IPS-20b (cell line): ENCODE data around the gene UCKL1.
"Not testable (repeated sequence)": the region's sequence is repeated elsewhere in the genome, so short reads cannot be mapped to it uniquely, and the experiment has no call there.

Source experiments
- H3K27ac ChIP-seq: one replicate; pipeline ENCODE4 v1.5.1; 2013; ENCODE audit warnings: low read length
- H3K27me3 ChIP-seq: 2 replicates; pipeline ENCODE4 v1.6.1; 2013; ENCODE audit warnings: mild to moderate bottlenecking, low read length, inconsistent platforms; ENCODE audit not compliant: insufficient read depth
- H3K36me3 ChIP-seq: 2 replicates; pipeline ENCODE4 v1.6.1; 2013; ENCODE audit warnings: low read depth, mild to moderate bottlenecking, inconsistent platforms, low read length, moderate library complexity; ENCODE audit not compliant: insufficient read depth
- H3K4me1 ChIP-seq: 2 replicates; pipeline ENCODE4 v1.6.1; 2013; ENCODE audit warnings: mild to moderate bottlenecking, control low read depth, inconsistent platforms, low read length, moderate library complexity; ENCODE audit not compliant: insufficient read depth
- H3K4me3 ChIP-seq: 2 replicates; pipeline ENCODE4 v1.5.1; 2013; ENCODE audit warnings: mild to moderate bottlenecking, low read length, inconsistent platforms
- H3K9ac ChIP-seq: 2 replicates; pipeline ENCODE4 v1.6.1; 2013; ENCODE audit warnings: low read depth, mild to moderate bottlenecking, inconsistent platforms, low read length, moderate library complexity
- H3K9me3 ChIP-seq: 2 replicates; pipeline ENCODE4 v1.6.1; 2013; ENCODE audit warnings: mild to moderate bottlenecking, low read depth, low read length, inconsistent platforms; ENCODE audit not compliant: insufficient read depth

The UCKL1 gene

DNA sequence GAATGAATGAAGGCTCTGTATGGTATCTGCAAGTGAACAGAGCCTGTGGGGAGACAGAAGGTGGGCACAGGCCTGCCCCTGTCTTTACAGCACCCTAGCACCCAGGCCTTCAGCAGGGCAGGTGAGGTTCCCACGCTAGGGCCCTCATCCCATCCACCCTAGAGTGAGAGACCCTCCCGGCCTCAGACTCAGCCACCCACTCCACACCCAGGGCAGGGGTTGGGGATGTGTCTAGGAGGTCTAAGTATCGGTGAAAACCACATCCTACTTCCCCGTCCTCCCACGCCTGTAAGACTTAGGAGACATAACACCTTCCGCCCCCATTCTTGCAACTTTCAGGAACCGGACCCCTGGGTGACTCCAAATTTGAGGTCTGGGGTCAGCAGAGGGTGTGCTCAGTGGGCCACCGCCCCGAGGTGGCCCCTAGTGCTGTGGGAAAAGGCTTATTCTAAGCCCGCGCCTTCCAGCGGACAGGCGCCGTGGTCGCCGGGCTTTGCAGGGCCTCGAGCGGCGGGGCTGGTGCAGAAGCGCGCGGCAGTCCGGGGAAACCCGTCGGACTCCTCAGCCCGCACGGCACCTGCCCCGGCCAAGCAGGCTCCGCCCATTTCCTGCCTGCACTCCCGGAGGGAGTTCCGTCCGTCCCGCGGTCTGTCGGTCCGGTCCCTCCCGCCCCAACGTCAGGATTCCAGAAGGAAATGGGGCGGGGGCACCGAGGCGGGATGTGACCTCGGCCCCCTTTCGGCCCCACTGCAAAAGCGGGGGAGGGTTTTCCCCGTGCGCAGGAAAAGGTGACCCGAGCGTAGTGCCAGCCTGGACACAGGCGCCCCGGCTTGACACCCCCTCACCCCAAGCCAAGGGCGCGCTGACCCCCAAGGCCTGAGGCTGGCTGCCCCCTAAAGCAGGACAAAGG lies 22.4 kb upstream of the UCKL1 start:
- Histone ChIP-seq H3K36me3 (peaks cover 4% of the 10 kb centered on the region; the same call in 1 of the 2 replicates), H3K27me3 (peaks cover 14% of the 10 kb centered on the region), H3K27ac (no peak overlapping the region), H3K4me1 (peaks cover 9% of the 10 kb centered on the region), H3K9ac (peak overlapping the region; percentile 54; the same call in 1 of the 2 replicates), H3K4me3 (peak overlapping the region; percentile 81), H3K9me3 (no peaks in the 10 kb centered on the region)

GRCh38 chr20:63977739-63978276 lies 21.6 kb upstream of the UCKL1 start:
- Histone ChIP-seq H3K4me1 (peaks cover 9% of the 10 kb centered on the region), H3K27me3 (peaks cover 20% of the 10 kb centered on the region), H3K36me3 (no peaks in the 10 kb centered on the region; the same call in 1 of the 2 replicates), H3K9me3 (no peaks in the 10 kb centered on the region), H3K9ac (no peak overlapping the region), H3K27ac (no peak overlapping the region), H3K4me3 (peak overlapping the region; percentile 81; the same call in 1 of the 2 replicates)

DNA sequence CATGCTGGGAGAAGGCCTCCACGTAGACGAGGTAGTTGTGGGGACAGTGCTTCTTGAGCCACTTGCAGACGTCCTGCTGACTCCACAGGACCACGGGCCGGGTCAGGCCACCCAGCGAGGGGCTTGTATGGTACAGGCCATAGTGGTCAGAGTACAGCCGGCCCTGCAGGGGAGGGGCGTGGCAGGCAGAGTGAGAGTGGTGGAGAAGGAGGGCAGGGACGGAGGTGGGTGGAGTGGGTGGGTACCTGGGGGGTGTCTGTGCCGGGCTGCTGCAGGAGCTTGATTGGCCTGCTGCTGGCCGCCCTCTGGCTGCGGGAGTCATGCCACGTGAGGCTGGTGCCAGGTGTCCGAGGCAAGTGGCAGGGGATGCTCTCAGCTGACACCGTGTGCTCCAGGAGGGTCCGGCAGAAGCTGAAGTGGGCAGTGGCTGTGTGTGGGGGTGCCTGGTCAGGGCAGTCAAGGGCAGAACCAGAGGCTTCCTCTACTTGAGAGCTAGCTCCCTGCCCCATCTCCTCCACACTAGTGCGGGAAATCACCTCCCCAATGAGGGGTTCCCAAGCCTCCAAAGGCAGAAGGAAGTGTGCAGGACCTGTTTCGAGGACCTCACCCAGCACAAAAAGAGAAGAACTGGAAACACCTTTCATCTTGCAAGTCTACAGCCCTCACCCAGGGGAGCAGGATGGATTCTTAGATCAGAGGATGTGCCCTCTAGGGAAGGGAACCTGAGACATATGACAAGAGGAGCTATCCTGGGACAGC lies 20.9 kb upstream of the UCKL1 start:
- Histone ChIP-seq H3K36me3 (no peaks in the 10 kb centered on the region), H3K4me3 (no peak overlapping the region), H3K27ac (no peak overlapping the region), H3K4me1 (peaks cover 9% of the 10 kb centered on the region), H3K27me3 (peaks cover 24% of the 10 kb centered on the region), H3K9me3 (no peaks in the 10 kb centered on the region), H3K9ac (no peak overlapping the region)

DNA sequence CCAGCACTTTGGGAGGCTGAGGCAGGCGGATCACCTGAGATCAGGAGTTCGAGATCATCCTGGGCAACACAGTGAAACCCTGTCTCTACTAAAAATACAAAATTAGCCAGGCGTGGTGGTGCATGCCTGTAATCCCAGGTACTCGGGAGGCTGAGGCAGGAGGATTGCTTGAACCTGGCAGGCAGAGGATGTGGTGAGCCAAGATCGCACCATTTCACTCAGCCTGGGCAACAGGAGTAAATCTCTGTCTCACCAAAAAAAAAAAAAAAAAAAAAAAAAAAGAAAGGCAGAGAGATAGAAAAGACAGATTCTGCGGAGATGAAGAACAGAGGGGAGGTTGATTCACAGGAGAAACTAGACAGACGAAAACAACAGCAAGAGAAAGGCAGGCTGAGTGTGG lies 20.3 kb upstream of the UCKL1 start:
- not testable (repeated sequence) for H3K4me3 ChIP-seq, H3K4me1 ChIP-seq, H3K36me3 ChIP-seq, H3K9me3 ChIP-seq, H3K27ac ChIP-seq, H3K9ac ChIP-seq
- peaks cover 24% of the 10 kb centered on the region for H3K27me3 ChIP-seq

DNA sequence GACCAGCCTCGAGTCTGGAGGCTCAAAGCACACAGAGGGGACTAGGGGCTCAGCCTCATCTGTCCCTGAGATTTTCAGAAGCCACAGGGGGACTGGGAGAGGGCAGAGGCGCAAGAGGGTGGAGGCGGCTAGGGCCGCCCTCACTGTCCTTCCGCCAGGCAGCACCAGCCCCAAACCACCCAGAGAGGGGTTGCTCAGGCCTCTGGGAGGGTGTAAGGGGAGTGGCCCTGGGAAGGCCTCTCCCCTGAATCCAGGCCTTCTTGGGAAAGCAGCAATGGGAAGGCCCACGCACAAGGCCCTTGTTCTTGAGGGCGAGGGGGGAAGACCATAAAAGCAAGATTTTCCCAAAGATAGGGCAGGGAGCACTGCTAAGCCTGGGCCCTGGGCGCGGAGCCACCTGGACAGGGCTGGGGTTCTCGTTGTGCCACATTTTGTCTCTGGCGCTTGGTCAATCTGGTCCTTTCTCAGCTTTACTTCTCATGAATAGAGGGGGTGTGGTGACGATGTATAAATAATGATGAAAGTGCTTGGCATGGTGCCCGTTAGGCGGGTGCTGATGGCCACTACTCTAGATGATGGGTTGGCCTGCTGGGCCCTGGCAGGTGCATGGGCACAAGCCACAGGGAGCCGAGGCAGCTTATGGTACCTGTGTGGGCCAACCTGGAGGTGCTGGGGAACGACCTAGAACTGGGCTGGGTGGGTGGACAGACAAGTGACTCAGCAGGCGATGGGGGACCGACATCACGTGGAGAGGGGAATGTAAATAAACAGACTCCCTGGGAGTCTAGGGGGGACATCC lies 18.4 kb upstream of the UCKL1 start:
- Histone ChIP-seq H3K27me3 (peaks cover 27% of the 10 kb centered on the region), H3K36me3 (no peaks in the 10 kb centered on the region), H3K27ac (no peak overlapping the region), H3K4me3 (no peak overlapping the region), H3K9ac (no peak overlapping the region), H3K4me1 (no peaks in the 10 kb centered on the region), H3K9me3 (no peaks in the 10 kb centered on the region)

GRCh38 chr20:63973636-63974401 lies 17.6 kb upstream of the UCKL1 start:
- Histone ChIP-seq H3K9ac (peak overlapping the region; percentile 23; the same call in 1 of the 2 replicates), H3K4me1 (no peaks in the 10 kb centered on the region), H3K27me3 (peaks cover 27% of the 10 kb centered on the region), H3K9me3 (no peaks in the 10 kb centered on the region), H3K27ac (no peak overlapping the region), H3K4me3 (peak overlapping the region; percentile 67; the same call in 1 of the 2 replicates), H3K36me3 (no peaks in the 10 kb centered on the region)

DNA sequence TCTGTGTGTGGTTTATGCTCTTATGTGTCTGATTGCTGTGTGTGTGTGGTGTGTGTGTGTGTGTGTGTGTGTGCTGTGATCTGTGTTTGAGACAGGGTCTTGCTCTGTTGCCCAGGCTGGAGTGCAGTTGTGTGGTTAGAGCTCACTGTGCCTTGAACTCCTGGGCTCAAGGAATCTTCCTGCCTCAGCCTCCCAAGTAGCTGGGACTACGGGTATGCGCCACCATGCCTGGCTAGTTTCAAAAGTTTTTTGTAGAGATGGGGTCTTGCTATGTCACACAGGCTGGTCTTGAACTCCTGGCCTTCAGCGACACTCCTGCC lies 16.9 kb upstream of the UCKL1 start:
- Histone ChIP-seq H3K4me3 (peak overlapping the region; percentile 67; the same call in 1 of the 2 replicates), H3K27ac (no peak overlapping the region), H3K4me1 (no peaks in the 10 kb centered on the region), H3K27me3 (peaks cover 23% of the 10 kb centered on the region), H3K9ac (peak overlapping the region; percentile 23; the same call in 1 of the 2 replicates), H3K9me3 (no peaks in the 10 kb centered on the region), H3K36me3 (peaks cover 3% of the 10 kb centered on the region; the same call in 1 of the 2 replicates)

GRCh38 chr20:63972312-63973159 lies 16.3 kb upstream of the UCKL1 start:
- Histone ChIP-seq H3K9ac (no peak overlapping the region), H3K4me1 (no peaks in the 10 kb centered on the region)

DNA sequence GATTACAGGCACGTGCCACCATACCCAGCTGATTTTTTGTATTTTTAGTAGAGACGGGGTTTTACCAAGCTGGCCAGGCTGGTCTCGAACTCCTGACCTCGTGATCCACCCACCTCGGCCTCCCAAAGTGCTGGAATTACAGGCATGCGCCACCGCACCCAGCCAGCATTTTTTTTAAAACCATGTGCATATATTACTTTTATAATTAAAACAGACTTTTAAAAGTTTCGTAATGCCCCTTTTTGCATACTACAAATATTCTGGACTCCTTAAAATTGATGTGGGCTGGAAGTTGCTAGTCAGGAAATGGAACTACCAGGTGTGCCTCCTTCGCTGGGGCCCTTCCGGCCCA lies 15.7 kb upstream of the UCKL1 start:
- H3K27ac ChIP-seq, H3K9me3 ChIP-seq, H3K4me3 ChIP-seq, H3K9ac ChIP-seq, H3K4me1 ChIP-seq: not testable (repeated sequence)
- Histone ChIP-seq H3K36me3 (peaks cover 15% of the 10 kb centered on the region), H3K27me3 (peaks cover 20% of the 10 kb centered on the region)

More at GRCh38 chr20:63972312-63973159, 16.3 kb upstream of the UCKL1 start:
- H3K27ac ChIP-seq, result no peak overlapping the region
- H3K36me3 ChIP-seq, result peaks cover 9% of the 10 kb centered on the region
- H3K4me3 ChIP-seq, result no peak overlapping the region
- H3K27me3 ChIP-seq, result peaks cover 20% of the 10 kb centered on the region
- H3K9me3 ChIP-seq, result no peaks in the 10 kb centered on the region

DNA sequence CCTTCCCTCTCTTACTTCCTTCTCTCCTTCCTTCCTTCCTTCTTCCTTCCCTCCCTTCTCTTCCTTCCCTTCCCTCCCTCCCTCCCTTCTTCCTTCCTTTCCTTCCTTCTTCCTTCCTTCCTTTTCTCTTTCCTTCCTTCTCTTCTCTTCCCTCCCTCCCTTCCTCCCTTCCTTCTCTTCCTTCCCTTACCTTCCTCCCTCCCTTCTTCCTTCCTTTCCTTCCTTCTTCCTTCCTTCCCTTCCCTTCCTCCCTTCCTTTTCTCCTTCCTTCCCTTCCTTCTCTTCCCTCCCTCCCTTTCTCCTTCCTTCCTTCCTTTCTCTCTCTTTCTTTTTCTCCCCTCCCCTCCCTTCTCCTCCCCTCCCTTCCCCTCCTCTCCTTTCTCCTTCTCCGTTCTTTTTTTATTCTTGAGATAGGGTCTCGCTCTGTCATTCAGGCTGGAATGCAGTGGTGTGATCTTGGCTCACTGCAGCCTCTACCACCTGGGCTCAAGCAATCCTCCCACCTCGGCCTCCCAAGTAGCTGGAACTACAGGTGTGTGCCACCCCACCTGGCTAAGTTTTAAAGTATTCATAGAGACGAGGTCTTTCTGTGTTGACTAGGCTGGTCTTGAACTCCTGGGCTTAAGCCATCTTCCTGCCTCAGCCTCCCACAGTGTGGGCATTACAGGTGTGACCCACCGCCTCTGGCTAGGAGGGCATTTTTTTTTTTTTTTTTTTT lies 14.7 kb upstream of the UCKL1 start:
- Histone ChIP-seq H3K36me3 (peaks cover 24% of the 10 kb centered on the region), H3K27me3 (peaks cover 20% of the 10 kb centered on the region), H3K9me3 (no peaks in the 10 kb centered on the region), H3K9ac (no peak overlapping the region), H3K4me1 (no peaks in the 10 kb centered on the region), H3K4me3 (no peak overlapping the region), H3K27ac (no peak overlapping the region)
